H9 (cell line): ENCODE results near the gene VRK1. TPM values are rescaled to one million over a fixed set of nuclear protein-coding genes. Genes with fewer than 3 reads are reported as not detected.

Experiments used
- DNase-seq: peaks from one replicate; pipeline ENCODE4 v3.0.0-alpha.2; 2017
- H2AFZ ChIP-seq: one replicate; pipeline ENCODE4 v1.6.1; 2013; ENCODE audit warnings: mild to moderate bottlenecking, low read length, control low read depth, moderate library complexity
- H2AK5ac ChIP-seq: 2 replicates; pipeline ENCODE4 v1.6.1; 2013; ENCODE audit warnings: low read length, control low read depth, mixed read lengths; ENCODE audit not compliant: insufficient read length
- H2BK120ac ChIP-seq: one replicate; pipeline ENCODE4 v1.6.1; 2013; ENCODE audit warnings: low read depth, mild to moderate bottlenecking, low read length, control low read depth, inconsistent platforms; ENCODE audit not compliant: poor library complexity, severe bottlenecking
- H2BK12ac ChIP-seq: 2 replicates; pipeline ENCODE4 v1.6.1; 2013; ENCODE audit warnings: low read length, control low read depth, mixed read lengths, low read depth; ENCODE audit not compliant: insufficient read length
- H2BK15ac ChIP-seq: 2 replicates; pipeline ENCODE4 v1.6.1; 2013; ENCODE audit warnings: low read depth, low read length, control low read depth
- H2BK20ac ChIP-seq: one replicate; pipeline ENCODE4 v1.6.1; 2013; ENCODE audit warnings: low read depth, mild to moderate bottlenecking, low read length, control low read depth, inconsistent platforms; ENCODE audit not compliant: poor library complexity, severe bottlenecking
- H2BK5ac ChIP-seq: 2 replicates; pipeline ENCODE4 v1.6.1; 2013; ENCODE audit warnings: low read length, control low read depth, mixed read lengths; ENCODE audit not compliant: insufficient read length
- H3K14ac ChIP-seq: 2 replicates; pipeline ENCODE4 v1.6.1; 2013; ENCODE audit warnings: low read length, control low read depth; ENCODE audit not compliant: insufficient read depth
- H3K18ac ChIP-seq: 2 replicates; pipeline ENCODE4 v1.6.1; 2013; ENCODE audit warnings: low read depth, mild to moderate bottlenecking, mixed read lengths, low read length, control low read depth; ENCODE audit not compliant: insufficient read length
- H3K23ac ChIP-seq: 2 replicates; pipeline ENCODE4 v1.6.1; 2013; ENCODE audit warnings: low read length, control low read depth, mixed read lengths, low read depth; ENCODE audit not compliant: insufficient read length
- H3K23me2 ChIP-seq: 2 replicates; pipeline ENCODE4 v1.6.1; 2013; ENCODE audit warnings: low read depth, mild to moderate bottlenecking, mixed read lengths, low read length, control low read depth; ENCODE audit not compliant: insufficient read length, poor library complexity, severe bottlenecking
- H3K27ac ChIP-seq: 2 replicates; pipeline ENCODE4 v1.5.1; 2013; ENCODE audit warnings: low read length, control low read depth, mixed read lengths, low read depth; ENCODE audit not compliant: insufficient read length
- H3K27me3 ChIP-seq: 2 replicates; pipeline ENCODE4 v1.6.1; 2013; ENCODE audit warnings: low read length, control low read depth, inconsistent platforms; ENCODE audit not compliant: insufficient read depth
- H3K4ac ChIP-seq: 2 replicates; pipeline ENCODE4 v1.6.1; 2013; ENCODE audit warnings: low read depth, mild to moderate bottlenecking, control low read depth, inconsistent platforms, low read length, moderate library complexity
- H3K4me1 ChIP-seq: 2 replicates; pipeline ENCODE4 v1.6.1; 2013; ENCODE audit warnings: low read length, control low read depth, inconsistent platforms; ENCODE audit not compliant: insufficient read depth
- H3K4me2 ChIP-seq: 2 replicates; pipeline ENCODE4 v1.6.1; 2013; ENCODE audit warnings: low read length, control low read depth, mixed read lengths; ENCODE audit not compliant: insufficient read length, insufficient read depth
- H3K56ac ChIP-seq: 2 replicates; pipeline ENCODE4 v1.6.1; 2013; ENCODE audit warnings: low read depth, mild to moderate bottlenecking, mixed read lengths, low read length, control low read depth; ENCODE audit not compliant: insufficient read length
- H3K79me1 ChIP-seq: 2 replicates; pipeline ENCODE4 v1.6.1; 2013; ENCODE audit warnings: low read depth, mild to moderate bottlenecking, moderate library complexity, low read length, control low read depth, inconsistent platforms; ENCODE audit not compliant: insufficient read depth, poor library complexity, severe bottlenecking
- H3K79me2 ChIP-seq: 2 replicates; pipeline ENCODE4 v1.6.1; 2013; ENCODE audit warnings: low read length, control low read depth, inconsistent platforms; ENCODE audit not compliant: insufficient read depth
- H3K9ac ChIP-seq: 2 replicates; pipeline ENCODE4 v1.6.1; 2013; ENCODE audit warnings: low read length, control low read depth, mixed read lengths; ENCODE audit not compliant: insufficient read length; ENCODE audit errors: extremely low read depth
- H3K9me3 ChIP-seq: one replicate; pipeline ENCODE4 v1.6.1; 2013; ENCODE audit warnings: low read depth, low read length, inconsistent platforms; ENCODE audit not compliant: control insufficient read depth
- H3T11ph ChIP-seq: one replicate; pipeline ENCODE4 v1.6.1; 2013; ENCODE audit warnings: mild to moderate bottlenecking, low read length, control low read depth, inconsistent platforms
- H4K20me1 ChIP-seq: one replicate; pipeline ENCODE4 v1.6.1; 2013; ENCODE audit not compliant: control insufficient read depth, insufficient read length, insufficient read depth
- H4K5ac ChIP-seq: 2 replicates; pipeline ENCODE4 v1.6.1; 2013; ENCODE audit warnings: low read depth, mild to moderate bottlenecking, mixed read lengths, low read length, control low read depth; ENCODE audit not compliant: insufficient read length
- H4K8ac ChIP-seq: replicated peaks from 2 replicates; pipeline ENCODE4 v1.6.1; 2013; ENCODE audit warnings: low read length, control low read depth, mixed read lengths, low read depth; ENCODE audit not compliant: insufficient read length
- H4K91ac ChIP-seq: 2 replicates; pipeline ENCODE4 v1.6.1; 2013; ENCODE audit warnings: low read depth, mild to moderate bottlenecking, moderate library complexity, mixed read lengths, low read length, control low read depth; ENCODE audit not compliant: insufficient read length
- H3K27ac Mint-ChIP-seq, 3 experiments: 2 replicates in 2 of 3; 3 replicates in 1 of 3; pipeline ENCODE4 v1.8.0; 2020 to 2021; ENCODE audit warnings: mixed read lengths in 3 of 3, mild to moderate bottlenecking in 1 of 3, moderate library complexity in 1 of 3
- H3K27me3 Mint-ChIP-seq: 2 replicates; pipeline ENCODE4 v1.8.0; 2021; ENCODE audit warnings: low read depth, mild to moderate bottlenecking, moderate library complexity, mixed read lengths
- H3K36me3 Mint-ChIP-seq, 3 experiments: 2 replicates in 2 of 3; 3 replicates in 1 of 3; pipeline ENCODE4 v1.8.0; 2020 to 2021; ENCODE audit warnings: low read depth in 3 of 3, mixed read lengths in 3 of 3; ENCODE audit not compliant: insufficient read depth in 1 of 3
- H3K4me1 Mint-ChIP-seq, 2 experiments: 2 replicates each; pipeline ENCODE4 v1.8.0; 2020; ENCODE audit warnings: mixed read lengths in 2 of 2
- H3K4me3 Mint-ChIP-seq, 2 experiments: 2 replicates in 1 of 2; 3 replicates in 1 of 2; pipeline ENCODE4 v1.8.0; 2020 to 2021; ENCODE audit warnings: mild to moderate bottlenecking in 2 of 2, mixed read lengths in 2 of 2, moderate library complexity in 1 of 2
- H3K9me3 Mint-ChIP-seq, 2 experiments: 2 replicates in 1 of 2; 3 replicates in 1 of 2; pipeline ENCODE4 v1.8.0; 2020; ENCODE audit warnings: mild to moderate bottlenecking in 2 of 2, mixed read lengths in 2 of 2, moderate library complexity in 1 of 2
- CTCF ChIP-seq: fragments of 200-600 bp; sonication (generic); conservative IDR thresholded peaks from 3 replicates; pipeline ENCODE4 v1.8.0; 2021; ENCODE audit warnings: antibody characterized with exemption, mild to moderate bottlenecking
- WGBS: extraction: QIAGEN DNeasy Blood & Tissue Kit; methylation state at CpG from one replicate; pipeline ENCODE4 v1.1.7; 2013; ENCODE audit warnings: missing lambda C conversion rate, low lambda C conversion rate, mixed read lengths; ENCODE audit not compliant: insufficient read length; ENCODE audit errors: extremely low coverage; 5-methylcytosine and 5-hydroxymethylcytosine counted together
- total RNA-seq: library from RNA; stranded (reverse); gene quantifications from 2 replicates; pipeline ENCODE4 v1.2.1, GENCODE V29; 2021

VRK1 gene
- total RNA-seq, 1 experiment from 2014 or later = 55.7 TPM

DNA sequence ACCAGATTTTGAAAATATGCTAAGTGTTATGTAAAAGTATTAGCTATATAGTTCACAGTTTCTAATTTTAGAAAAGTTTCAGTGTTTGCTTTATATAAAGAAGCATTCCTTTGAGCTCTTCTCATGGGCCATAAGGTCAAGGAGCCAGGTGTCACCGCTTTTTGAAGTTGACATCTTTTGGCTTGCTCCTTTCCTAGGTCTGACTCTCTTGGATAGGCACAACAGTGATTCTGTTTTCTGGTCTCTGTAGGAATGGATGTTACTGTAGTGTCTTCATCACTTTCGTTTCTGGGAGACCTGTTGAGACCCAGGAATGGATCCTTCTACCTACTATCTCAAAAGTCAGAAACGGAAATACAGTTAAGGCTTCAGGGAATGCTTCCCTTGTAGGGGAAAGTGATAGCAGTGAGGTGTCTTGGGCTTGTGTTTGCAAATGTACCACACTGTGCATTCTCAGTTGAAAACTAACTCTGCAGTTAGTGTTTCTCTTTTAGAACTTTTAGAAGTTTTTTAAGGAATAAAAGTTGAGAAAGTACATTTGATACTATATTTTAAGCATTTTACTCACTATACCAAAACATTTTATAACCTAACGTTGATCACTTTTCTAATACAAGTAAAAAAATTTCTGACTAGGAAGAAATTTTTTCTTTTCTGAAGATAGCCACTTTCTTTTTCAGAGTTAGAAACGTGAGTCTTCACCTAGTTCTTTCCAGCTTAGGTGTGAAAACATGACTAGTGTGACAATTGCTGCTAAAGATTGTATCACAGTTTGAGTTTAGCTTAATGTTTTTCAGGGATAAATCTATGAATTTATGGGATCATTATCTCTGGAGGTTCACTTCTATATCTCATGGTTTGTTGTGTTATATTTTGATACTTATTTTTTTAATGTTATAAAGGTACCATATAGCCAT, 20.8 kb downstream of the VRK1 start:
- Histone ChIP-seq H2BK12ac (no peak overlapping the region), H3K4me1 (peaks cover 3% of the 10 kb centered on the region; the same call in 1 of the 2 replicates), H4K8ac (no peak overlapping the region), H3K18ac (no peak overlapping the region), H3K56ac (no peak overlapping the region), H3K4me2 (no peak overlapping the region), H3K9ac (peak overlapping the region; percentile 31), H2AK5ac (no peak overlapping the region), H3K4ac (no peak overlapping the region), H4K91ac (no peak overlapping the region), H3K9me3 (no peaks in the 10 kb centered on the region), H2BK20ac (no peak overlapping the region), H3K23ac (no peak overlapping the region), H3K27ac (no peak overlapping the region), H3K79me1 (peaks cover 4% of the 10 kb centered on the region), H3K23me2 (no peaks in the 10 kb centered on the region), H3T11ph (no peak overlapping the region), H2BK5ac (no peak overlapping the region), H2BK15ac (no peak overlapping the region), H4K5ac (no peak overlapping the region), H2AFZ (no peak overlapping the region), H3K14ac (no peak overlapping the region), H3K79me2 (peaks cover 8% of the 10 kb centered on the region; the same call in 1 of the 2 replicates), H2BK120ac (no peak overlapping the region), H4K20me1 (no peaks in the 10 kb centered on the region), H3K27me3 (no peaks in the 10 kb centered on the region)
- Mint-ChIP-seq H3K27ac (no peak overlapping the region), H3K36me3 (peaks cover 0 to 3% (median 0%) of the 10 kb centered on the region in 3 experiments; a peak in 2 of 7 replicates), H3K4me1 (peaks cover 11 to 12% of the 10 kb centered on the region in 2 experiments), H3K27me3 (no peaks in the 10 kb centered on the region), H3K4me3 (no peak overlapping the region), H3K9me3 (no peaks in the 10 kb centered on the region)
- no peak for DNase-seq
- WGBS = no CpG with 5 or more reads among the region's 5 CpGs
- no peak for TF ChIP-seq CTCF
